NCI-H2029 (cell line): Measurements from ENCODE around the gene TYROBP.
"Not testable (repeated sequence)": the region's sequence is repeated elsewhere in the genome, so short reads cannot be mapped to it uniquely, and the experiment has no call there.

ENCODE experiments used
- DNase-seq: peaks from one replicate; lab custom pipeline; 2025; lab: John Stamatoyannopoulos, UW

TYROBP gene

GRCh38 chr19:35899547-35900214 lies 8.4 kb downstream of the TYROBP start:
- peak; percentile 69 for DNase-seq

GRCh38 chr19:35898499-35898809 lies 9.6 kb downstream of the TYROBP start:
- DNase-seq, result no peak

- DNase-seq, result no peak
Observed at GRCh38 chr19:35897706-35898451, 10.2 kb downstream of the TYROBP start.

GRCh38 chr19:35896643-35897040 lies 11.5 kb downstream of the TYROBP start:
- no peak for DNase-seq

GRCh38 chr19:35895911-35896642 lies 12.0 kb downstream of the TYROBP start:
- DNase-seq, result no peak

- DNase-seq, result no peak
Observed at GRCh38 chr19:35894342-35894741, 13.8 kb downstream of the TYROBP start.

GRCh38 chr19:35891819-35892218 lies 16.3 kb downstream of the TYROBP start:
- DNase-seq, result not testable (repeated sequence)

GRCh38 chr19:35890113-35890650 lies 17.9 kb downstream of the TYROBP start:
- no peak for DNase-seq

- no peak for DNase-seq
Observed at GRCh38 chr19:35889370-35890112, 18.6 kb downstream of the TYROBP start.

GRCh38 chr19:35888398-35888797 lies 19.7 kb downstream of the TYROBP start:
- DNase-seq, result no peak

- DNase-seq, result no peak
Observed at GRCh38 chr19:35887197-35887596, 20.9 kb downstream of the TYROBP start.

- no peak for DNase-seq
Observed at GRCh38 chr19:35885904-35886303, 22.2 kb downstream of the TYROBP start.

GRCh38 chr19:35885225-35885738 lies 22.8 kb downstream of the TYROBP start:
- DNase-seq, result no peak

- no peak for DNase-seq
Observed at GRCh38 chr19:35883882-35884281, 24.2 kb downstream of the TYROBP start.

GRCh38 chr19:35882114-35882832 lies 25.8 kb downstream of the TYROBP start:
- peak; percentile 56 for DNase-seq

GRCh38 chr19:35879770-35880317 lies 28.3 kb downstream of the TYROBP start:
- DNase-seq, result peak; percentile 79

GRCh38 chr19:35879068-35879467 lies 29.0 kb downstream of the TYROBP start:
- DNase-seq, result no peak

GRCh38 chr19:35874392-35874930 lies 33.6 kb downstream of the TYROBP start:
- DNase-seq, result no peak

- no peak for DNase-seq
Observed at GRCh38 chr19:35872180-35872579, 35.9 kb downstream of the TYROBP start.

- no peak for DNase-seq
Observed at GRCh38 chr19:35871611-35872010, 36.5 kb downstream of the TYROBP start.

GRCh38 chr19:35870798-35871197 lies 37.3 kb downstream of the TYROBP start:
- no peak for DNase-seq
